ENCODE data around the gene SPG7. TPM values are rescaled to one million over a fixed set of nuclear protein-coding genes. Genes with fewer than 3 reads are reported as not detected.

SPG7 gene
- total RNA-seq, 2 donors from 2014 or later, result 85.6 to 105 TPM

GRCh38 chr16:89581045-89581695, 73.0 kb downstream of the SPG7 start:
- H3K9me3 ChIP-seq, result no peaks in the 10 kb centered on the region
- intact Hi-C loops (cut with DNase I), result no loop called here
- no peak overlapping the region for H3K9ac ChIP-seq (ENCODE audit: low read depth in 2 of 2, low read length in 2 of 2)
- no peak for DNase-seq
- no peaks in the 10 kb centered on the region for H3K4me1 ChIP-seq
- H3K27me3 ChIP-seq, result peaks cover 9% of the 10 kb centered on the region
- H3K27ac ChIP-seq, result no peak overlapping the region
- H3K4me3 ChIP-seq, result no peak overlapping the region
- no peak for TF ChIP-seq CTCF (IDR thresholded peaks at IDR 0.05)
- no peaks in the 10 kb centered on the region for H3K36me3 ChIP-seq

GRCh38 chr16:89581861-89582563, 73.8 kb downstream of the SPG7 start:
- no peak for TF ChIP-seq CTCF (IDR thresholded peaks at IDR 0.05)
- Histone ChIP-seq H3K36me3 (no peaks in the 10 kb centered on the region), H3K9me3 (no peaks in the 10 kb centered on the region), H3K4me3 (no peak overlapping the region), H3K9ac (ENCODE audit: low read depth in 2 of 2, low read length in 2 of 2) (peak overlapping the region; percentile 43 to 58), H3K27ac (peak overlapping the region; percentile 52), H3K27me3 (peaks cover under 1% of the 10 kb centered on the region), H3K4me1 (no peaks in the 10 kb centered on the region)
- intact Hi-C loops (cut with DNase I), result no loop called here
- DNase-seq, result peak; percentile 63

- Histone ChIP-seq H3K4me1 (no peaks in the 10 kb centered on the region), H3K27ac (peak overlapping the region; percentile 52), H3K4me3 (no peak overlapping the region), H3K9ac (ENCODE audit: low read depth in 2 of 2, low read length in 2 of 2) (peak overlapping the region; percentile 43 to 58), H3K27me3 (no peaks in the 10 kb centered on the region), H3K36me3 (no peaks in the 10 kb centered on the region), H3K9me3 (no peaks in the 10 kb centered on the region)
- intact Hi-C loops (cut with DNase I), result no loop called here
- no peak for DNase-seq
- TF ChIP-seq CTCF (IDR thresholded peaks at IDR 0.05), result no peak
These were observed 74.5 kb downstream of the SPG7 start for GRCh38 chr16:89582614-89583196.

GRCh38 chr16:89583197-89583894, 75.1 kb downstream of the SPG7 start:
- no peaks in the 10 kb centered on the region for H3K36me3 ChIP-seq
- H3K27ac ChIP-seq, result no peak overlapping the region
- no peaks in the 10 kb centered on the region for H3K9me3 ChIP-seq
- H3K4me1 ChIP-seq, result no peaks in the 10 kb centered on the region
- H3K9ac ChIP-seq (ENCODE audit: low read depth in 2 of 2, low read length in 2 of 2), result no peak overlapping the region
- intact Hi-C loops (cut with DNase I), result no loop called here
- no peak for TF ChIP-seq CTCF (IDR thresholded peaks at IDR 0.05)
- no peak for DNase-seq
- no peaks in the 10 kb centered on the region for H3K27me3 ChIP-seq
- H3K4me3 ChIP-seq, result no peak overlapping the region

GRCh38 chr16:89583895-89584644, 75.9 kb downstream of the SPG7 start:
- H3K4me3 ChIP-seq, result no peak overlapping the region
- no peaks in the 10 kb centered on the region for H3K9me3 ChIP-seq
- no peak for TF ChIP-seq CTCF (IDR thresholded peaks at IDR 0.05)
- no peak overlapping the region for H3K27ac ChIP-seq
- H3K9ac ChIP-seq (ENCODE audit: low read depth in 2 of 2, low read length in 2 of 2), result no peak overlapping the region
- intact Hi-C loops (cut with DNase I), result no loop called here
- H3K27me3 ChIP-seq, result no peaks in the 10 kb centered on the region
- no peak for DNase-seq
- H3K36me3 ChIP-seq, result no peaks in the 10 kb centered on the region
- H3K4me1 ChIP-seq, result no peaks in the 10 kb centered on the region

Measured in colonic mucosa (tissue), 4 donors.